Gastrocnemius medialis (tissue), 4 donors: ENCODE data around the gene GPS2.

ENCODE experiments used
- POLR2A ChIP-seq, 2 donors: fragments of 450-650 bp; IDR thresholded peaks; one replicate each; pipeline ENCODE4 v1.6.1; 2017; ENCODE audit warnings: antibody characterized with exemption in 2 of 2, mild to moderate bottlenecking in 2 of 2, moderate library complexity in 2 of 2
- TF ChIP-seq, protein P1 (sequence below), 5 experiments: fragments of 450-650 bp in 3 of 5; fragments of 200-600 bp in 2 of 5; sonication (generic) in 2 of 5; IDR thresholded peaks in 4 of 5; conservative IDR thresholded peaks in 1 of 5; 1 replicate in 4 of 5; 2 replicates in 1 of 5; pipeline ENCODE4 v1.5.1; 2016 to 2019; ENCODE audit warnings: antibody characterized with exemption in 5 of 5, mild to moderate bottlenecking in 3 of 5, moderate library complexity in 3 of 5

- TF ChIP-seq, protein P1, sequence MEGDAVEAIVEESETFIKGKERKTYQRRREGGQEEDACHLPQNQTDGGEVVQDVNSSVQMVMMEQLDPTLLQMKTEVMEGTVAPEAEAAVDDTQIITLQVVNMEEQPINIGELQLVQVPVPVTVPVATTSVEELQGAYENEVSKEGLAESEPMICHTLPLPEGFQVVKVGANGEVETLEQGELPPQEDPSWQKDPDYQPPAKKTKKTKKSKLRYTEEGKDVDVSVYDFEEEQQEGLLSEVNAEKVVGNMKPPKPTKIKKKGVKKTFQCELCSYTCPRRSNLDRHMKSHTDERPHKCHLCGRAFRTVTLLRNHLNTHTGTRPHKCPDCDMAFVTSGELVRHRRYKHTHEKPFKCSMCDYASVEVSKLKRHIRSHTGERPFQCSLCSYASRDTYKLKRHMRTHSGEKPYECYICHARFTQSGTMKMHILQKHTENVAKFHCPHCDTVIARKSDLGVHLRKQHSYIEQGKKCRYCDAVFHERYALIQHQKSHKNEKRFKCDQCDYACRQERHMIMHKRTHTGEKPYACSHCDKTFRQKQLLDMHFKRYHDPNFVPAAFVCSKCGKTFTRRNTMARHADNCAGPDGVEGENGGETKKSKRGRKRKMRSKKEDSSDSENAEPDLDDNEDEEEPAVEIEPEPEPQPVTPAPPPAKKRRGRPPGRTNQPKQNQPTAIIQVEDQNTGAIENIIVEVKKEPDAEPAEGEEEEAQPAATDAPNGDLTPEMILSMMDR (IDR thresholded peaks at IDR 0.05 in 4 of 5, conservative IDR thresholded peaks at IDR 0.05 in 1 of 5) = no peak
- no peak for TF ChIP-seq POLR2A (IDR thresholded peaks at IDR 0.05)
Measured at GRCh38 chr17:7313890-7314718, 1.1 kb downstream of the GPS2 start.
